HCT116 (cell line): Measurements from ENCODE around the gene GSN.

Experiments used
- CEBPB ChIP-seq: IDR thresholded peaks from 2 replicates; pipeline ENCODE4 v1.6.1; 2012; ENCODE audit warnings: low read depth
- EZH2 ChIP-seq: fragments of 200-600 bp; sonication (generic); IDR thresholded peaks from 2 replicates; pipeline ENCODE4 v1.6.1; 2017; ENCODE audit warnings: antibody characterized with exemption, mixed run types
- POLR2AphosphoS5 ChIP-seq: IDR thresholded peaks from 2 replicates; pipeline ENCODE4 v1.6.1; 2011; ENCODE audit warnings: mild to moderate bottlenecking, low read depth, low read length, moderate library complexity
- REST ChIP-seq: IDR thresholded peaks from 2 replicates; pipeline ENCODE4 v1.6.1; 2012; ENCODE audit warnings: low read depth

- TF ChIP-seq EZH2 = no peak
- TF ChIP-seq REST = no peak
- no peak for TF ChIP-seq POLR2AphosphoS5
- TF ChIP-seq CEBPB = no peak
Measured at GRCh38 chr9:121303456-121304451, 35.8 kb downstream of the GSN start.
